PC-9 (cell line): ENCODE data around the gene ZNF609.

Experiments used
- CTCF ChIP-seq: fragments of 200-600 bp; sonication (generic); conservative IDR thresholded peaks from 2 replicates; pipeline ENCODE4 v1.6.1; 2017; ENCODE audit warnings: mixed run types, antibody characterized with exemption, mild to moderate bottlenecking, moderate library complexity
- EZH2 ChIP-seq: fragments of 200-600 bp; sonication (generic); IDR thresholded peaks from 2 replicates; pipeline ENCODE4 v1.8.0; 2017; ENCODE audit warnings: antibody characterized with exemption, low read depth

- TF ChIP-seq EZH2 (no peak), CTCF (no peak)
Observed at GRCh38 chr15:64583519-64583918, 123.1 kb downstream of the ZNF609 start.
